K562 (cell line): ENCODE data around the gene MYL11.

Experiments used
- ELF1 ChIP-seq: fragments of 200-800 bp; sonication (Bioruptor generic); IDR thresholded peaks from 2 replicates; pipeline ENCODE4 v1.6.1; 2016; ENCODE audit warnings: missing genetic modification characterization, missing compliant biosample characterization
- FOS ChIP-seq: IDR thresholded peaks from 3 replicates; pipeline ENCODE4 v1.6.1; 2011; ENCODE audit not compliant: insufficient read length; ENCODE audit errors: extremely low read depth
- POLR2A ChIP-seq: fragments of 450-650 bp; conservative IDR thresholded peaks from 2 replicates; pipeline ENCODE4 v1.6.1; 2016
- RBM17 ChIP-seq: fragments of 200-400 bp; formaldehyde crosslinking; IDR thresholded peaks from 2 replicates; pipeline ENCODE4 v1.6.1; 2017; ENCODE audit warnings: low read depth, mild to moderate bottlenecking, low read length, borderline replicate concordance
- YY1 ChIP-seq, 3 experiments: IDR thresholded peaks; 2 replicates each; pipeline ENCODE4 v1.6.1; 2011; ENCODE audit warnings: low read length in 2 of 3, mild to moderate bottlenecking in 2 of 3, moderate library complexity in 2 of 3, borderline replicate concordance in 1 of 3, control low read depth in 1 of 3, low read depth in 1 of 3; ENCODE audit not compliant: insufficient read depth in 3 of 3, insufficient replicate concordance in 2 of 3, control insufficient read depth in 1 of 3, insufficient read length in 1 of 3; ENCODE audit errors: extremely low read depth in 1 of 3
- ZNF263 ChIP-seq: sonication (generic); formaldehyde crosslinking; IDR thresholded peaks from 2 replicates; pipeline ENCODE4 v1.8.0; 2022; ENCODE audit warnings: mild to moderate bottlenecking, missing genetic modification reagents, borderline replicate concordance
- ZNF445 ChIP-seq: fragments of 250-450 bp; sonication (Bioruptor Pico); IDR thresholded peaks from 2 replicates; pipeline ENCODE4 v1.4.0; 2020; ENCODE audit warnings: low read depth, mild to moderate bottlenecking, moderate library complexity
- TF ChIP-seq, protein P1 (sequence below): fragments of 150-350 bp; IDR thresholded peaks from 2 replicates; pipeline ENCODE4 v1.6.1; 2014; ENCODE audit warnings: low read depth, mild to moderate bottlenecking, low read length, borderline replicate concordance
- TF ChIP-seq, protein P2 (sequence below), 3 experiments: IDR thresholded peaks in 2 of 3; conservative IDR thresholded peaks in 1 of 3; 2 replicates each; pipeline ENCODE4 v1.5.1; 2011 to 2012; ENCODE audit warnings: low read length in 3 of 3, mild to moderate bottlenecking in 3 of 3, control low read depth in 2 of 3, improper control_type of control experiment in 1 of 3, inconsistent platforms in 1 of 3, low read depth in 1 of 3, mixed read lengths in 1 of 3, moderate library complexity in 1 of 3; ENCODE audit not compliant: insufficient read depth in 2 of 3
- TF ChIP-seq, protein P3 (sequence below): fragments of 200-400 bp; formaldehyde crosslinking; IDR thresholded peaks from 2 replicates; pipeline ENCODE4 v1.6.1; 2017; ENCODE audit warnings: mild to moderate bottlenecking, low read depth, low read length, moderate library complexity

DNA sequence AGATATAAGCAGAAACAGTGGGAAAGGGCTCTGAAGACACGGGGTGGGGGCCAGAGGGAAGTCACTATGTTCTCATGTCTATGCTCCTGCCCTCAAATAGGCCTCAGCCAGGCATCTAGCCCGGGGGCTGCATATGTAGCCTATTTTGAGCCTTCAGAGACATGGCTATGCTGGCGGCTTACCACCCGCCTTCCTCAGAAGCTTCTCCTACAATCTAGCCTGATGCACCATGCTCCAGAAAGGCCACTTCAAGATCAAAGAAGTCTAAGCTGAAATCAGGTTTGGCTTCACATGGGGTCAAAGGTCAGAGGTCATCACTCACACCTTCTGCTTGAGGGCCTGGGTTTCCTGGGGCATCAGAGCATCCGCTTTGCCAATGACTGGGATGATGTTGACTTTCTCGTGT is 6.2 kb downstream of the MYL11 start:
- TF ChIP-seq, protein P1, sequence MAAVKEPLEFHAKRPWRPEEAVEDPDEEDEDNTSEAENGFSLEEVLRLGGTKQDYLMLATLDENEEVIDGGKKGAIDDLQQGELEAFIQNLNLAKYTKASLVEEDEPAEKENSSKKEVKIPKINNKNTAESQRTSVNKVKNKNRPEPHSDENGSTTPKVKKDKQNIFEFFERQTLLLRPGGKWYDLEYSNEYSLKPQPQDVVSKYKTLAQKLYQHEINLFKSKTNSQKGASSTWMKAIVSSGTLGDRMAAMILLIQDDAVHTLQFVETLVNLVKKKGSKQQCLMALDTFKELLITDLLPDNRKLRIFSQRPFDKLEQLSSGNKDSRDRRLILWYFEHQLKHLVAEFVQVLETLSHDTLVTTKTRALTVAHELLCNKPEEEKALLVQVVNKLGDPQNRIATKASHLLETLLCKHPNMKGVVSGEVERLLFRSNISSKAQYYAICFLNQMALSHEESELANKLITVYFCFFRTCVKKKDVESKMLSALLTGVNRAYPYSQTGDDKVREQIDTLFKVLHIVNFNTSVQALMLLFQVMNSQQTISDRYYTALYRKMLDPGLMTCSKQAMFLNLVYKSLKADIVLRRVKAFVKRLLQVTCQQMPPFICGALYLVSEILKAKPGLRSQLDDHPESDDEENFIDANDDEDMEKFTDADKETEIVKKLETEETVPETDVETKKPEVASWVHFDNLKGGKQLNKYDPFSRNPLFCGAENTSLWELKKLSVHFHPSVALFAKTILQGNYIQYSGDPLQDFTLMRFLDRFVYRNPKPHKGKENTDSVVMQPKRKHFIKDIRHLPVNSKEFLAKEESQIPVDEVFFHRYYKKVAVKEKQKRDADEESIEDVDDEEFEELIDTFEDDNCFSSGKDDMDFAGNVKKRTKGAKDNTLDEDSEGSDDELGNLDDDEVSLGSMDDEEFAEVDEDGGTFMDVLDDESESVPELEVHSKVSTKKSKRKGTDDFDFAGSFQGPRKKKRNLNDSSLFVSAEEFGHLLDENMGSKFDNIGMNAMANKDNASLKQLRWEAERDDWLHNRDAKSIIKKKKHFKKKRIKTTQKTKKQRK = no peak
- TF ChIP-seq FOS (no peak), YY1 (IDR thresholded peaks at IDR 0.05; ENCODE audit: borderline replicate concordance in 1 of 3, control insufficient read depth in 1 of 3, extremely low read depth in 1 of 3, insufficient read depth in 3 of 3, insufficient read length in 1 of 3, insufficient replicate concordance in 2 of 3, low read depth in 1 of 3, low read length in 2 of 3) (no peak), ZNF263 (CRISPR knock-in tag) (no peak), RBM17 (no peak), POLR2A (no peak), ELF1 (no peak), ZNF445 (CRISPR knock-in tag) (no peak)
- TF ChIP-seq, protein P2, sequence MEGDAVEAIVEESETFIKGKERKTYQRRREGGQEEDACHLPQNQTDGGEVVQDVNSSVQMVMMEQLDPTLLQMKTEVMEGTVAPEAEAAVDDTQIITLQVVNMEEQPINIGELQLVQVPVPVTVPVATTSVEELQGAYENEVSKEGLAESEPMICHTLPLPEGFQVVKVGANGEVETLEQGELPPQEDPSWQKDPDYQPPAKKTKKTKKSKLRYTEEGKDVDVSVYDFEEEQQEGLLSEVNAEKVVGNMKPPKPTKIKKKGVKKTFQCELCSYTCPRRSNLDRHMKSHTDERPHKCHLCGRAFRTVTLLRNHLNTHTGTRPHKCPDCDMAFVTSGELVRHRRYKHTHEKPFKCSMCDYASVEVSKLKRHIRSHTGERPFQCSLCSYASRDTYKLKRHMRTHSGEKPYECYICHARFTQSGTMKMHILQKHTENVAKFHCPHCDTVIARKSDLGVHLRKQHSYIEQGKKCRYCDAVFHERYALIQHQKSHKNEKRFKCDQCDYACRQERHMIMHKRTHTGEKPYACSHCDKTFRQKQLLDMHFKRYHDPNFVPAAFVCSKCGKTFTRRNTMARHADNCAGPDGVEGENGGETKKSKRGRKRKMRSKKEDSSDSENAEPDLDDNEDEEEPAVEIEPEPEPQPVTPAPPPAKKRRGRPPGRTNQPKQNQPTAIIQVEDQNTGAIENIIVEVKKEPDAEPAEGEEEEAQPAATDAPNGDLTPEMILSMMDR (IDR thresholded peaks at IDR 0.05 in 2 of 3, conservative IDR thresholded peaks at IDR 0.05 in 1 of 3; ENCODE audit: insufficient read depth in 2 of 3, low read depth in 1 of 3, low read length in 3 of 3) = no peak
- TF ChIP-seq, protein P3, sequence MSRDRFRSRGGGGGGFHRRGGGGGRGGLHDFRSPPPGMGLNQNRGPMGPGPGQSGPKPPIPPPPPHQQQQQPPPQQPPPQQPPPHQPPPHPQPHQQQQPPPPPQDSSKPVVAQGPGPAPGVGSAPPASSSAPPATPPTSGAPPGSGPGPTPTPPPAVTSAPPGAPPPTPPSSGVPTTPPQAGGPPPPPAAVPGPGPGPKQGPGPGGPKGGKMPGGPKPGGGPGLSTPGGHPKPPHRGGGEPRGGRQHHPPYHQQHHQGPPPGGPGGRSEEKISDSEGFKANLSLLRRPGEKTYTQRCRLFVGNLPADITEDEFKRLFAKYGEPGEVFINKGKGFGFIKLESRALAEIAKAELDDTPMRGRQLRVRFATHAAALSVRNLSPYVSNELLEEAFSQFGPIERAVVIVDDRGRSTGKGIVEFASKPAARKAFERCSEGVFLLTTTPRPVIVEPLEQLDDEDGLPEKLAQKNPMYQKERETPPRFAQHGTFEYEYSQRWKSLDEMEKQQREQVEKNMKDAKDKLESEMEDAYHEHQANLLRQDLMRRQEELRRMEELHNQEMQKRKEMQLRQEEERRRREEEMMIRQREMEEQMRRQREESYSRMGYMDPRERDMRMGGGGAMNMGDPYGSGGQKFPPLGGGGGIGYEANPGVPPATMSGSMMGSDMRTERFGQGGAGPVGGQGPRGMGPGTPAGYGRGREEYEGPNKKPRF = no peak
